Peyer's patch (tissue), 4 donors: ENCODE data around the gene APLNR. TPM values are rescaled to one million over a fixed set of nuclear protein-coding genes. Genes with fewer than 3 reads are reported as not detected.

Experiments
- DNase-seq, 3 donors: peaks; one replicate each; pipeline ENCODE4 v3.0.0-alpha.2; 2017 to 2019
- H3K27ac ChIP-seq, 4 donors: fragments of 200-600 bp; sonication (generic); one replicate each; pipeline ENCODE4 v1.5.1; 2016 to 2019
- H3K27me3 ChIP-seq, 2 donors: fragments of 200-600 bp; sonication (generic); one replicate each; pipeline ENCODE4 v1.5.1; 2019
- H3K36me3 ChIP-seq, 3 donors: fragments of 200-600 bp; sonication (generic); one replicate each; pipeline ENCODE4 v1.5.1; 2016 to 2019
- H3K4me1 ChIP-seq, 4 donors: fragments of 200-600 bp; sonication (generic); one replicate each; pipeline ENCODE4 v1.5.1; 2016 to 2019
- H3K4me3 ChIP-seq, 4 donors: fragments of 200-600 bp; sonication (generic); 1 replicate in 3 of 4; 2 replicates in 1 of 4; pipeline ENCODE4 v1.5.1; 2016 to 2019; ENCODE audit warnings: mild to moderate bottlenecking in 1 of 4
- H3K9me3 ChIP-seq, 4 donors: fragments of 200-600 bp; sonication (generic); one replicate each; pipeline ENCODE4 v1.5.1; 2016 to 2019; ENCODE audit warnings: mild to moderate bottlenecking in 1 of 4
- CTCF ChIP-seq, 6 experiments: fragments of 450-650 bp in 4 of 6; fragments of 200-600 bp in 2 of 6; sonication (generic) in 1 of 6; IDR thresholded peaks; one replicate each; pipeline ENCODE4 v1.5.1; 2017 to 2019; ENCODE audit warnings: antibody characterized with exemption in 6 of 6, mild to moderate bottlenecking in 3 of 6, moderate library complexity in 1 of 6
- POLR2A ChIP-seq, 2 donors: fragments of 450-650 bp; IDR thresholded peaks; one replicate each; pipeline ENCODE4 v1.5.1; 2017; ENCODE audit warnings: antibody characterized with exemption in 2 of 2, mild to moderate bottlenecking in 2 of 2, moderate library complexity in 2 of 2
- total RNA-seq, 4 donors: library from RNA; depleted of rRNA; stranded (reverse); fragments of >200 nt; gene quantifications; one replicate each; pipeline ENCODE4 v1.1.0, GENCODE V29; 2016

Gene APLNR
- total RNA-seq, 4 donors from 2014 or later, result 0.18 to 1.1 (median 0.65) TPM

DNA sequence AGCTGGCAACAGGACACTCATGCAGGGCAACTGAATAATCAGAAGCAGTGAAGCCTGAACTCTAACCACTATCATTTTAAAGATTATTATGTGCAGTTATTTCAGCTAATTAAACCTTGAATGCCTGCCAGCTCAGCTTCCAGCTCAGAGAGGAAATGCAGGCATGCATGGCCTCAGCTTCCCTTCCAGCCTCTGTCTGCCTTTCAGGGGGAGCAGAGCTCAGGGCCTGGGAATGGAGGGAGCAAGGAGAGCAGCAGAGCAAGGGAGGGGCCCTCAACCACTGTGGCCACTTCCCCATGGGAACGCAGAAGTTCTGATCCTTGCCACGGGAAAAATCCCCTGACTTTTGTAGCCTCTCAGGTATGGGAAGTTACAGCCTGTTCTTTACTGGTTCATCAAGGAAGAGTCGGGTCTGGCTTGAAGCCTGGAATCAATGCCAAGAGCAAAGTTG, 32.5 kb upstream of the APLNR start:
- Histone ChIP-seq H3K27me3 (no peaks in the 10 kb centered on the region), H3K9me3 (peaks cover 0 to 8% (median 0%) of the 10 kb centered on the region in 4 donors), H3K27ac (peak overlapping the region in 1 of 4 donors; percentile 47), H3K4me3 (no peak overlapping the region), H3K36me3 (no peaks in the 10 kb centered on the region), H3K4me1 (no peaks in the 10 kb centered on the region)
- TF ChIP-seq CTCF (IDR thresholded peaks at IDR 0.05) (no peak), POLR2A (IDR thresholded peaks at IDR 0.05) (no peak)
- peak in 1 of 3 donors; percentile 50 for DNase-seq

DNA sequence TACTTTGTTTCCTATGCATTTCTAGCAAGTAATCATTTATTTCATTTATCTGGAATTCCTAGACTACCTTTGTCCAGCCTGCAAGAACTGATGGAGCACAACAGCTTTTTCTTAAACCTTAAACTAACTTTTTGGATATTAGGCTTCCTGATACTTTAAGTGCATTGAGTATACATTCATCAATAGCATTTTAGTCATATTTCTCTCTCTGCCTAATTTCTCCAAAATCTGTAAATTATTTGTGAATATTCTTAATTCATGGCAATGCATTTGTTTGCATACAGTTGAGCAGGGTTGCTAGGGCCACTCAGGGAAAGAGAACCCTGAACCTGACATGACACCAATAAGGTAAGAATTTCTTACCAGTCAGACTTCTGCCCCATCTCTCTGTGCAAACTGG, 29.1 kb upstream of the APLNR start:
- Histone ChIP-seq H3K36me3 (no peaks in the 10 kb centered on the region), H3K27ac (no peak overlapping the region), H3K4me3 (no peak overlapping the region), H3K27me3 (no peaks in the 10 kb centered on the region), H3K4me1 (no peaks in the 10 kb centered on the region), H3K9me3 (peaks cover 0 to 3% (median 0%) of the 10 kb centered on the region in 4 donors)
- no peak for TF ChIP-seq POLR2A (IDR thresholded peaks at IDR 0.05)
- TF ChIP-seq CTCF (IDR thresholded peaks at IDR 0.05), result no peak
- no peak for DNase-seq

GRCh38 chr11:57263351-57263750, 26.3 kb upstream of the APLNR start:
- Histone ChIP-seq H3K27me3 (no peaks in the 10 kb centered on the region), H3K9me3 (peaks cover 0 to 3% (median 0%) of the 10 kb centered on the region in 4 donors), H3K27ac (no peak overlapping the region), H3K36me3 (no peaks in the 10 kb centered on the region), H3K4me1 (no peaks in the 10 kb centered on the region), H3K4me3 (no peak overlapping the region)
- DNase-seq, result no peak
- TF ChIP-seq POLR2A (IDR thresholded peaks at IDR 0.05), result no peak
- TF ChIP-seq CTCF (IDR thresholded peaks at IDR 0.05), result no peak

DNA sequence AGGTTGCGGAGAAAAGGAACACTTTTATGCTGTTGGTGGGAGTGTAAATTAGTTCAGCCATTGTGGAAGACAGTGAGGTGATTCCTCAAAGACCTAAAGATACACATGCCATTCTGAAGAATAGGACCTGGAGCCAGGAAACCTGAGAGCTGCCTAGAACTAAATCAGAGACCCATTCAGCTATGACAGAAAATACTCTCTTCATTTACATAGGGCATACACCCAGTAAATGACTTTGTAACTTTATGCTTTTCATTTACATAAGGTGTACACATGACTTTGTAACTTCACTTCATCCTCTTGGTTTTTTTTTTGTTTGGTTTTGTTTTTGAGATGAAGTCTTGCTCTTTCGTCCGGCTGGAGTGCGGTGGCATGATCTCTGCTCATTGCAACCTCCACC, 25.1 kb upstream of the APLNR start:
- TF ChIP-seq POLR2A (IDR thresholded peaks at IDR 0.05), result no peak
- no peak for TF ChIP-seq CTCF (IDR thresholded peaks at IDR 0.05)
- no peak for DNase-seq

GRCh38 chr11:57260937-57261783, 24.1 kb upstream of the APLNR start:
- TF ChIP-seq POLR2A (IDR thresholded peaks at IDR 0.05) (no peak), CTCF (IDR thresholded peaks at IDR 0.05) (no peak)
- no peak for DNase-seq

More for the DNA sequence above, 25.1 kb upstream of the APLNR start:
- Histone ChIP-seq H3K4me1 (no peaks in the 10 kb centered on the region), H3K27ac (no peak overlapping the region), H3K9me3 (peaks cover 0 to 3% (median 0%) of the 10 kb centered on the region in 4 donors), H3K36me3 (no peaks in the 10 kb centered on the region), H3K27me3 (no peaks in the 10 kb centered on the region), H3K4me3 (no peak overlapping the region)

More at GRCh38 chr11:57260937-57261783, 24.1 kb upstream of the APLNR start:
- Histone ChIP-seq H3K4me3 (no peak overlapping the region), H3K36me3 (no peaks in the 10 kb centered on the region), H3K4me1 (no peaks in the 10 kb centered on the region), H3K27me3 (no peaks in the 10 kb centered on the region), H3K9me3 (peaks cover 0 to 3% (median 1%) of the 10 kb centered on the region in 4 donors), H3K27ac (no peak overlapping the region)
